HepG2 (cell line): ENCODE data around the gene RAB40C. TPM values are rescaled to one million over a fixed set of nuclear protein-coding genes. Genes with fewer than 3 reads are reported as not detected.
A peak's percentile ranks its signal among the peaks of the same experiment; 100 is the strongest.

Source experiments
- CTCF ChIP-seq: sonication (generic); formaldehyde crosslinking; IDR thresholded peaks from 2 replicates; pipeline ENCODE4 v1.5.0; 2020; ENCODE audit warnings: mild to moderate bottlenecking, missing genetic modification reagents, moderate library complexity
- GATA4 ChIP-seq: sonication (generic); IDR thresholded peaks from 2 replicates; pipeline ENCODE4 v1.6.1; 2016; ENCODE audit warnings: antibody characterized with exemption, low read depth, borderline replicate concordance
- HNRNPK ChIP-seq: fragments of 200-400 bp; formaldehyde crosslinking; IDR thresholded peaks from 2 replicates; pipeline ENCODE4 v1.6.1; 2018; ENCODE audit warnings: low read length, low read depth, moderate library complexity, mild to moderate bottlenecking; ENCODE audit not compliant: poor library complexity, severe bottlenecking
- MEF2D ChIP-seq: sonication (generic); formaldehyde crosslinking; IDR thresholded peaks from 2 replicates; pipeline ENCODE4 v1.5.1; 2020; ENCODE audit warnings: mild to moderate bottlenecking, missing genetic modification reagents
- PHB2 ChIP-seq: fragments of 450-650 bp; IDR thresholded peaks from 2 replicates; pipeline ENCODE4 v1.6.1; 2018; ENCODE audit not compliant: partially characterized antibody
- PITX1 ChIP-seq: sonication (generic); formaldehyde crosslinking; IDR thresholded peaks from 2 replicates; pipeline ENCODE4 v1.5.1; 2020; ENCODE audit warnings: mild to moderate bottlenecking, missing genetic modification reagents
- RFXANK ChIP-seq: IDR thresholded peaks from 2 replicates; pipeline ENCODE4 v1.6.1; 2016
- STAG1 ChIP-seq: sonication (generic); formaldehyde crosslinking; IDR thresholded peaks from 2 replicates; pipeline ENCODE4 v1.4.0; 2020; ENCODE audit warnings: missing genetic modification reagents
- THAP11 ChIP-seq: IDR thresholded peaks from 2 replicates; pipeline ENCODE4 v1.6.1; 2016; ENCODE audit warnings: missing biosample characterization, missing genetic modification reagents
- XRCC5 ChIP-seq: fragments of 200-400 bp; formaldehyde crosslinking; optimal IDR thresholded peaks from 2 replicates; pipeline ENCODE3; 2017; ENCODE audit warnings: mild to moderate bottlenecking, low read length
- YEATS2 ChIP-seq: sonication (generic); formaldehyde crosslinking; IDR thresholded peaks from 2 replicates; pipeline ENCODE4 v1.4.0; 2020; ENCODE audit warnings: missing genetic modification reagents, borderline replicate concordance
- ZBTB20 ChIP-seq: sonication (generic); formaldehyde crosslinking; IDR thresholded peaks from 2 replicates; pipeline ENCODE4 v1.8.1; 2023; ENCODE audit warnings: missing genetic modification reagents, low read depth, mild to moderate bottlenecking, borderline replicate concordance
- ZNF292 ChIP-seq: sonication (generic); formaldehyde crosslinking; IDR thresholded peaks from 2 replicates; pipeline ENCODE4 v1.8.1; 2022; ENCODE audit warnings: mild to moderate bottlenecking, low read depth, missing genetic modification reagents, borderline replicate concordance
- ZNF441 ChIP-seq: sonication (generic); formaldehyde crosslinking; IDR thresholded peaks from 2 replicates; pipeline ENCODE4 v1.7.0; 2021; ENCODE audit warnings: missing genetic modification reagents, borderline replicate concordance
- ZNF883 ChIP-seq: sonication (generic); formaldehyde crosslinking; IDR thresholded peaks from 2 replicates; pipeline ENCODE4 v1.5.1; 2020; ENCODE audit warnings: mild to moderate bottlenecking, missing genetic modification reagents; ENCODE audit errors: not compliant biosample characterization
- polyA plus RNA-seq, 8 experiments: library from polyadenylated mRNA; depleted of rRNA in 3 of 8; stranded (reverse) in 7 of 8; unstranded in 1 of 8; fragments of >200 nt; fragmentation: Illumina TruSeq in 4 of 8; extraction: Trizol in 4 of 8; gene quantifications; 2 replicates each; pipeline versions ENCODE4 v1.2.1 to v1.2.3, GENCODE V29; 2011 to 2016; ENCODE audit warnings: low read depth in 4 of 8, missing spikeins in 1 of 8, mixed read lengths in 1 of 8; ENCODE audit not compliant: insufficient read depth in 1 of 8
- total RNA-seq, 5 experiments: library from RNA; depleted of rRNA; stranded (reverse); fragments of >200 nt; fragmentation: Illumina TruSeq; extraction: Trizol; gene quantifications; 2 replicates each; pipeline ENCODE4 v1.2.3, GENCODE V29; 2016; ENCODE audit warnings: low read depth in 1 of 5

The RAB40C gene
- total and polyA plus RNA-seq, 2 of the 13 experiments (the other 11 are each of a cell fraction or from before 2014, with no cell fraction given), result 7.7 to 11.5 TPM

DNA sequence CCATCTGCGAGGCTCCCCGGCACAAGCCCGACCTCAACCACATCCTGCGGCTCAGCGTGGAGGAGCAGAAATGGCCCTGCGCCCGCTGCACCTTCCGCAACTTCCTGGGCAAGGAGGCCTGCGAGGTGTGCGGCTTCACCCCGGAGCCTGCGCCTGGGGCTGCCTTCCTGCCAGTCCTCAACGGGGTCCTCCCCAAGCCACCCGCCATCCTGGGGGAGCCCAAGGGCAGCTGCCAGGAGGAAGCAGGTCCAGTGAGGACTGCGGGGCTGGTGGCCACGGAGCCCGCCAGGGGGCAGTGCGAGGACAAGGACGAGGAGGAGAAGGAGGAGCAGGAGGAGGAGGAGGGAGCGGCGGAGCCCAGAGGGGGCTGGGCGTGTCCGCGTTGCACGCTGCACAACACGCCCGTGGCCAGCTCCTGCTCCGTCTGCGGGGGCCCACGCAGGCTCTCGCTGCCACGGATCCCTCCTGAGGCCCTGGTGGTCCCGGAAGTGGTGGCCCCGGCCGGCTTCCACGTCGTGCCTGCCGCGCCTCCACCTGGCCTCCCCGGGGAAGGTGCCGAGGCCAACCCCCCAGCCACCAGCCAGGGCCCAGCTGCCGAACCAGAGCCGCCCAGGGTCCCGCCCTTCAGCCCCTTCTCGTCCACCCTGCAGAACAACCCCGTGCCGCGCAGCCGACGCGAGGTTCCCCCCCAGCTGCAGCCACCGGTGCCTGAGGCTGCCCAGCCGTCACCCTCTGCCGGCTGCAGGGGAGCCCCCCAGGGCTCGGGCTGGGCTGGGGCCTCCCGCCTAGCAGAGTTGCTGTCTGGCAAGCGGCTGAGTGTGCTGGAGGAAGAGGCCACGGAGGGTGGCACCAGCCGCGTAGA, 42.7 kb upstream of the RAB40C start (continued):
- TF ChIP-seq CTCF (CRISPR knock-in tag) (peak; percentile 66), YEATS2 (CRISPR knock-in tag) (no peak), ZNF292 (no peak), MEF2D (CRISPR knock-in tag) (no peak), PHB2 (no peak), HNRNPK (peak; percentile 10), ZBTB20 (CRISPR knock-in tag) (no peak), RFXANK (CRISPR knock-in tag) (no peak), XRCC5 (no peak), ZNF441 (CRISPR knock-in tag) (no peak), THAP11 (CRISPR knock-in tag) (no peak), PITX1 (CRISPR knock-in tag) (no peak), ZNF883 (CRISPR knock-in tag) (no peak), STAG1 (CRISPR knock-in tag) (peak; percentile 48), GATA4 (no peak)
